B cell (primary cell): ENCODE data around the gene CXXC5. TPM values are rescaled to one million over a fixed set of nuclear protein-coding genes. Genes with fewer than 3 reads are reported as not detected.
"Not testable (repeated sequence)": the region's sequence is repeated elsewhere in the genome, so short reads cannot be mapped to it uniquely, and the experiment has no call there.

Source experiments
- ATAC-seq: fragments of 200-7000 bp; cut with Tn5 transposase; one replicate; pipeline ENCODE4 v1.10.0; 2021; ENCODE audit warnings: low read depth, mild to moderate bottlenecking, moderate number of reproducible peaks, moderate library complexity
- CTCF ChIA-PET: fragments of 350-600 bp; sonication (Branson Sonifier 250); formaldehyde crosslinking; loops from one replicate; lab custom pipeline; 2021; ENCODE audit warnings: antibody characterized with exemption, inconsistent platforms; lab: Charles Lee
- POLR2A ChIA-PET: fragments of 350-600 bp; sonication (Branson Sonifier 250); formaldehyde crosslinking; loops from one replicate; lab custom pipeline; 2021; ENCODE audit warnings: antibody characterized with exemption; lab: Charles Lee
- DNase-seq: peaks from one replicate; pipeline ENCODE4 v3.0.0; 2013
- H2AFZ ChIP-seq: 2 replicates; pipeline ENCODE4 v1.6.1; 2012; ENCODE audit warnings: mild to moderate bottlenecking, low read depth, low read length; ENCODE audit not compliant: insufficient read depth, poor library complexity, severe bottlenecking
- H3K27ac ChIP-seq, 2 donors: 1 replicate in 1 of 2; 2 replicates in 1 of 2; pipeline ENCODE4 v1.5.1; 2012 to 2013; ENCODE audit warnings: low read length in 2 of 2, mild to moderate bottlenecking in 2 of 2, moderate library complexity in 1 of 2
- H3K27me3 ChIP-seq, 4 experiments: fragments of 200-600 bp in 1 of 4; sonication (generic) in 1 of 4; replicated peaks in 1 of 4; 1 replicate in 2 of 4; 2 replicates in 2 of 4; pipeline versions ENCODE4 v1.6.1 to v1.7.0; 2013 to 2016; ENCODE audit warnings: low read length in 3 of 4, mild to moderate bottlenecking in 2 of 4, mixed read lengths in 1 of 4, moderate library complexity in 1 of 4; ENCODE audit not compliant: insufficient read depth in 4 of 4, control insufficient read depth in 3 of 4; ENCODE audit errors: control extremely low read depth in 1 of 4
- H3K36me3 ChIP-seq, 2 experiments: replicated peaks in 1 of 2; 1 replicate in 1 of 2; 2 replicates in 1 of 2; pipeline versions ENCODE4 v1.6.1 to v1.7.1; 2013; ENCODE audit warnings: low read length in 1 of 2; ENCODE audit not compliant: insufficient read depth in 2 of 2, control insufficient read depth in 1 of 2; ENCODE audit errors: control extremely low read depth in 1 of 2, extremely low read depth in 1 of 2
- H3K4me1 ChIP-seq, 2 donors: fragments of 200-600 bp in 1 of 2; sonication (generic) in 1 of 2; 1 replicate in 1 of 2; 2 replicates in 1 of 2; pipeline versions ENCODE4 v1.5.1 to v1.6.1; 2013 to 2017; ENCODE audit warnings: low read length in 2 of 2; ENCODE audit not compliant: control insufficient read depth in 2 of 2, insufficient read depth in 2 of 2
- H3K4me2 ChIP-seq: replicated peaks from 2 replicates; pipeline ENCODE3; 2012; ENCODE audit warnings: mild to moderate bottlenecking, low read depth, low read length; ENCODE audit not compliant: poor library complexity, severe bottlenecking
- H3K4me3 ChIP-seq, 5 experiments: fragments of 200-600 bp in 1 of 5; sonication (generic) in 1 of 5; 1 replicate in 3 of 5; 2 replicates in 2 of 5; pipeline versions ENCODE4 v1.5.1 to v1.7.0; 2011 to 2016; ENCODE audit warnings: low read length in 4 of 5, mild to moderate bottlenecking in 4 of 5, low read depth in 2 of 5, control low read depth in 1 of 5, moderate library complexity in 1 of 5; ENCODE audit not compliant: insufficient read depth in 1 of 5; ENCODE audit errors: control extremely low read depth in 1 of 5, extremely low read depth in 1 of 5
- H3K79me2 ChIP-seq: fragments of 200-600 bp; sonication (generic); one replicate; pipeline ENCODE4 v1.6.0; 2016; ENCODE audit warnings: low read length; ENCODE audit not compliant: control insufficient read depth, insufficient read depth
- H3K9ac ChIP-seq: fragments of 200-600 bp; sonication (generic); 2 replicates; pipeline ENCODE4 v1.6.1; 2017; ENCODE audit warnings: mild to moderate bottlenecking, low read length, moderate library complexity
- H3K9me3 ChIP-seq, 3 donors: one replicate each; pipeline versions ENCODE4 v1.6.1 to v1.7.1; 2013; ENCODE audit warnings: low read length in 2 of 3; ENCODE audit not compliant: control insufficient read depth in 2 of 3, insufficient read depth in 1 of 3; ENCODE audit errors: control extremely low read depth in 1 of 3
- H4K20me1 ChIP-seq: 2 replicates; pipeline ENCODE4 v1.6.0; 2012; ENCODE audit warnings: mild to moderate bottlenecking, low read length; ENCODE audit not compliant: insufficient read depth, control insufficient read depth, poor library complexity, severe bottlenecking
- H3K27ac Mint-ChIP-seq: one replicate; pipeline ENCODE4 v1.8.0; 2021; ENCODE audit warnings: mixed read lengths
- H3K27me3 Mint-ChIP-seq: one replicate; pipeline ENCODE4 v1.8.0; 2021; ENCODE audit warnings: mixed read lengths
- H3K4me1 Mint-ChIP-seq: one replicate; pipeline ENCODE4 v1.8.0; 2021; ENCODE audit warnings: mixed read lengths
- H3K4me3 Mint-ChIP-seq: one replicate; pipeline ENCODE4 v1.8.0; 2021; ENCODE audit warnings: mixed read lengths
- H3K9me3 Mint-ChIP-seq: one replicate; pipeline ENCODE4 v1.8.0; 2022; ENCODE audit warnings: mixed read lengths; ENCODE audit not compliant: insufficient read depth
- CTCF ChIP-seq: fragments of 200-600 bp; IDR thresholded peaks from one replicate; pipeline ENCODE4 v1.8.0; 2022; ENCODE audit warnings: antibody characterized with exemption, mild to moderate bottlenecking
- EZH2 ChIP-seq: IDR thresholded peaks from 2 replicates; pipeline ENCODE4 v1.6.1; 2012; ENCODE audit warnings: borderline replicate concordance, low read depth, mild to moderate bottlenecking, moderate library complexity, low read length; ENCODE audit not compliant: insufficient read depth, poor library complexity, severe bottlenecking
- WGBS: methylation state at CpG from one replicate; pipeline ENCODE4 v1.1.5; 2013; ENCODE audit warnings: missing lambda C conversion rate; ENCODE audit not compliant: insufficient coverage; 5-methylcytosine and 5-hydroxymethylcytosine counted together
- intact Hi-C: fragments of 100-400 bp; cut with micrococcal nuclease; formaldehyde crosslinking; loops from one replicate; pipeline ENCODE4 v1.10.0; 2022
- polyA plus RNA-seq: library from polyadenylated mRNA; depleted of rRNA; stranded (reverse); fragments of >200 nt; gene quantifications from 2 replicates; pipeline ENCODE4 v1.2.3, GENCODE V29; 2012
- total RNA-seq, 2 donors: library from RNA; stranded (reverse); fragments of 120-200 nt in 1 of 2; gene quantifications; 1 replicate in 1 of 2; 2 replicates in 1 of 2; pipeline versions ENCODE4 v1.2.3 to v1.2.4, GENCODE V29; 2013 to 2022

CXXC5 gene
- total and polyA plus RNA-seq, 2 donors (not counting 1 experiment from before 2014, with no cell fraction given): 126 to 143 TPM

DNA sequence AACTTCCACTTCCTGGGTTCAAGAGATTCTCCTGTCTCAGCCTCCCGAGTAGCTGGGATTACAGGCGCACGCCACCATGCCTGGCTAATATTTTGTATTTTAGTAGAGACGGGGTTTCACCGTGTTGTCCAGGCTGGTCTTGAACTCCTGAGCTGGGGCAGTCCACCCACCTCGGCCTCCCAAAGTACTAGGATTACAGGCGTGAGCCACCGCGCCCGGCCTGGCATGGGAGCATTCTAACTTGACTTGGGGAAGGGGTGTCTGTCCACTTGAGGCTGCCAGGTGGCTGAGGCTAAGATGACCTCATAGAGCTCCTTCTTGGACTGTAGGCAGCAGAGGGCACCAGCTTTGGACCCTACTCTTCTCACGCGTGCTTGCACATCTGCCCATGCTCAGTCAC lies 65.7 kb downstream of the CXXC5 start:
- H3K27ac ChIP-seq, H4K20me1 ChIP-seq, H3K9ac ChIP-seq, H3K4me2 ChIP-seq, H3K27me3 Mint-ChIP-seq, H3K36me3 ChIP-seq, CTCF ChIA-PET, H3K9me3 ChIP-seq, H3K79me2 ChIP-seq, ATAC-seq, H3K9me3 Mint-ChIP-seq, H3K4me3 Mint-ChIP-seq, H2AFZ ChIP-seq, H3K4me3 ChIP-seq, DNase-seq, H3K27me3 ChIP-seq, H3K27ac Mint-ChIP-seq, intact Hi-C loops: not testable (repeated sequence)
- WGBS: 98% methylated on average over 12 of the region's 12 CpGs
- H3K4me1 ChIP-seq: peaks cover 21 to 29% of the 10 kb centered on the region in 2 donors
- peaks cover 20% of the 10 kb centered on the region for H3K4me1 Mint-ChIP-seq
- POLR2A ChIA-PET: interaction anchor here (1.3 kb wide), 1 partner anchor 42 kb away, joined by 3 read pairs; no protein-coding TSS in a partner anchor

DNA sequence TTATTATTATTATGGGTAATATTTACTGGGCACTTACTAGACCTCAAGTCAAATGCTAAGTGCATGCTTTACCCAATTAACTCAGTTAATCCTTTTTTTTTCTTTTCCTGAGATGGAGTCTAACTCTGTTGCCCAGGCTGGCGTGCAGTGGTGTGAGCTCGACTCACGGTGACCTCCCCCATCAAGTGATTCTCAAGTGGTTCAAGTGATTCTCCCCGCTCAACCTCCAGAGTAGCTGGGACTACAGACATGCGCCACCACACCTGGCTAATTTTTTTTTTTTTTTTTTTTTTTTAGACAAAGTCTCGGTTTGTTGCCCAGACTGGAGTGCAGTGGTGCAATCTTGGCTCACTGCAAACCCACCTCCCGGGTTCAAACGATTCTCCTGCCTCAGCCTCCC lies 69.1 kb downstream of the CXXC5 start:
- peaks cover 0 to 3% (median 1%) of the 10 kb centered on the region in 4 experiments for H3K27me3 ChIP-seq
- no peak for ATAC-seq
- H3K4me2 ChIP-seq: no peak overlapping the region
- H3K79me2 ChIP-seq: no peaks in the 10 kb centered on the region
- no peak overlapping the region for H3K4me3 Mint-ChIP-seq
- H3K9me3 Mint-ChIP-seq: peaks cover 4% of the 10 kb centered on the region
- ChIA-PET POLR2A (interaction anchor here (0.7 to 1.6 kb wide), 3 partner anchors 16 to 33 kb away, joined by 3 to 5 read pairs (median 3); no protein-coding TSS in a partner anchor), CTCF (no interaction called here)
- H3K27ac ChIP-seq: no peak overlapping the region
- peaks cover 4% of the 10 kb centered on the region for H3K4me1 Mint-ChIP-seq
- no peak overlapping the region for H3K4me3 ChIP-seq
- no peak overlapping the region for H2AFZ ChIP-seq
- no peaks in the 10 kb centered on the region for H4K20me1 ChIP-seq
- no peak for TF ChIP-seq EZH2
- no peak for TF ChIP-seq CTCF
- 87% methylated on average over 6 of the region's 8 CpGs for WGBS
- no peaks in the 10 kb centered on the region for H3K36me3 ChIP-seq
- no peaks in the 10 kb centered on the region for H3K27me3 Mint-ChIP-seq
- H3K9ac ChIP-seq: no peak overlapping the region
- intact Hi-C loops: no loop called here
- H3K9me3 ChIP-seq: peaks cover 0 to 11% (median 5%) of the 10 kb centered on the region in 3 donors
- no peak overlapping the region for H3K27ac Mint-ChIP-seq
- no peak for DNase-seq
- H3K4me1 ChIP-seq: no peaks in the 10 kb centered on the region

DNA sequence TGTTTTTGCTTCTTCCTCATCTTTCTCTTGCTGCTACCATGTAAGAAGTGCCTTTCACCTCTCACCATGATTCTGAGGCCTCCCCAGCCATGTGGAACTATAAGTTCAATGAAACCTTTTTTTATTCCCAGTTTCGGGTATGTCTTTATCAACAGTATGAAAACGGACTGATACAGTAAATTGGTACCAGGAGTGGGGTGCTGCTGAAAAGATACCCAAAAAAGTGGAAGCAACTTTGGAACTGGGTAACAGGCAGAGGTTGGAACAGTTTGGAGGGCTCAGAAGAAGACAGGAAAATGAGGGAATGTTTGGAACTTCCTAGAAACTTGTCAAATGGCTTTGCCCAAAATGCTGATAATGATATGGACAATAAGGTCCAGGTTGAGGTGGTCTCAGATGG lies 70.3 kb downstream of the CXXC5 start:
- H3K9me3 Mint-ChIP-seq, H3K79me2 ChIP-seq, H3K4me1 ChIP-seq, CTCF ChIA-PET, DNase-seq, H3K9ac ChIP-seq, H3K27ac ChIP-seq, H3K4me2 ChIP-seq, H3K36me3 ChIP-seq, H3K4me3 Mint-ChIP-seq, intact Hi-C loops, POLR2A ChIA-PET, H4K20me1 ChIP-seq, H2AFZ ChIP-seq, ATAC-seq, H3K27me3 Mint-ChIP-seq, H3K27me3 ChIP-seq, H3K4me3 ChIP-seq, H3K4me1 Mint-ChIP-seq, H3K27ac Mint-ChIP-seq: not testable (repeated sequence)
- H3K9me3 ChIP-seq: peaks cover 0 to 11% (median 5%) of the 10 kb centered on the region in 3 donors
- 100% methylated on average over 1 of the region's 2 CpGs for WGBS
